ENCODE measurements around the gene CNTFR.

The CNTFR gene

GRCh38 chr9:34524349-34524748 lies 65.2 kb downstream of the CNTFR start:
- DNase-seq (ENCODE audit: low read depth, low spot score) = no peak

GRCh38 chr9:34522971-34523797 lies 66.3 kb downstream of the CNTFR start, which contains the start of gene ENHO:
Gene ENHO (minus strand): TSS chr9:34522990. CDS start chr9:34521695, 1,295 bp downstream.
- DNase-seq (ENCODE audit: low read depth, low spot score) = no peak

GRCh38 chr9:34522091-34522887 lies 67.2 kb downstream of the CNTFR start:
- no peak for DNase-seq (ENCODE audit: low read depth, low spot score)

- no peak for DNase-seq (ENCODE audit: low read depth, low spot score)
These were observed 68.0 kb downstream of the CNTFR start for GRCh38 chr9:34521406-34522045.

GRCh38 chr9:34520505-34521385 lies 68.8 kb downstream of the CNTFR start:
- no peak for DNase-seq (ENCODE audit: low read depth, low spot score)

- no peak for DNase-seq (ENCODE audit: low read depth, low spot score)
These were observed 69.4 kb downstream of the CNTFR start for GRCh38 chr9:34520096-34520495.

- DNase-seq (ENCODE audit: low read depth, low spot score) = no peak
These were observed 70.1 kb downstream of the CNTFR start for GRCh38 chr9:34519321-34520020.

GRCh38 chr9:34518896-34519295 lies 70.6 kb downstream of the CNTFR start:
- DNase-seq (ENCODE audit: low read depth, low spot score) = no peak

- no peak for DNase-seq (ENCODE audit: low read depth, low spot score)
These were observed 71.4 kb downstream of the CNTFR start for GRCh38 chr9:34518110-34518616.

GRCh38 chr9:34517185-34517584 lies 72.3 kb downstream of the CNTFR start:
- no peak for DNase-seq (ENCODE audit: low read depth, low spot score)

- no peak for DNase-seq (ENCODE audit: low read depth, low spot score)
These were observed 73.6 kb downstream of the CNTFR start for GRCh38 chr9:34515959-34516358.

- DNase-seq (ENCODE audit: low read depth, low spot score) = no peak
These were observed 74.7 kb downstream of the CNTFR start for GRCh38 chr9:34514816-34515215.

GRCh38 chr9:34514401-34514800 lies 75.1 kb downstream of the CNTFR start:
- DNase-seq (ENCODE audit: low read depth, low spot score) = no peak

- no peak for DNase-seq (ENCODE audit: low read depth, low spot score)
These were observed 75.8 kb downstream of the CNTFR start for GRCh38 chr9:34513567-34514214.

- DNase-seq (ENCODE audit: low read depth, low spot score) = no peak
These were observed 77.1 kb downstream of the CNTFR start for GRCh38 chr9:34512131-34513078.

- no peak for DNase-seq (ENCODE audit: low read depth, low spot score)
These were observed 78.7 kb downstream of the CNTFR start for GRCh38 chr9:34510497-34511468.

- no peak for DNase-seq (ENCODE audit: low read depth, low spot score)
These were observed 80.6 kb downstream of the CNTFR start for GRCh38 chr9:34508951-34509350.

- no peak for DNase-seq (ENCODE audit: low read depth, low spot score)
These were observed 81.1 kb downstream of the CNTFR start for GRCh38 chr9:34508463-34508862.
